Sigmoid colon (tissue), 7 donors: ENCODE results near the gene FAM98B. TPM values are rescaled to one million over a fixed set of nuclear protein-coding genes. Genes with fewer than 3 reads are reported as not detected.

ENCODE experiments used
- DNase-seq: peaks from one replicate; pipeline ENCODE4 v3.0.0-alpha.2; 2019
- H3K27ac ChIP-seq, 4 donors: fragments of 200-600 bp; sonication (generic); one replicate each; pipeline ENCODE4 v1.5.1; 2016 to 2019; ENCODE audit warnings: mild to moderate bottlenecking in 1 of 4
- H3K27me3 ChIP-seq, 3 donors: fragments of 200-600 bp; sonication (generic); one replicate each; pipeline ENCODE4 v1.5.1; 2019; ENCODE audit warnings: mild to moderate bottlenecking in 1 of 3
- H3K36me3 ChIP-seq, 4 donors: fragments of 200-600 bp; sonication (generic); one replicate each; pipeline ENCODE4 v1.5.1; 2016 to 2019
- H3K4me1 ChIP-seq, 4 donors: fragments of 200-600 bp; sonication (generic); one replicate each; pipeline ENCODE4 v1.5.1; 2017 to 2019
- H3K4me3 ChIP-seq, 4 donors: fragments of 200-600 bp; sonication (generic); one replicate each; pipeline ENCODE4 v1.5.1; 2017 to 2019; ENCODE audit warnings: mild to moderate bottlenecking in 2 of 4, moderate library complexity in 1 of 4
- H3K9me3 ChIP-seq, 4 donors: fragments of 200-600 bp in 3 of 4; sonication (generic) in 3 of 4; one replicate each; pipeline versions ENCODE4 v1.5.1 to v1.6.1; 2013 to 2019
- CTCF ChIP-seq, 4 experiments: fragments of 450-650 bp in 3 of 4; fragments of 200-600 bp in 1 of 4; IDR thresholded peaks; one replicate each; pipeline ENCODE4 v1.5.1; 2016 to 2019; ENCODE audit warnings: antibody characterized with exemption in 4 of 4, mild to moderate bottlenecking in 3 of 4, moderate library complexity in 2 of 4
- EP300 ChIP-seq, 4 donors: sonication (generic); formaldehyde crosslinking; IDR thresholded peaks; one replicate each; pipeline ENCODE4 v1.6.1; 2017; ENCODE audit warnings: antibody characterized with exemption in 4 of 4
- POLR2A ChIP-seq, 2 donors: fragments of 450-650 bp; IDR thresholded peaks; one replicate each; pipeline ENCODE4 v1.6.1; 2016; ENCODE audit warnings: antibody characterized with exemption in 2 of 2, mild to moderate bottlenecking in 2 of 2, moderate library complexity in 2 of 2
- POLR2AphosphoS5 ChIP-seq, 4 donors: sonication (generic); formaldehyde crosslinking; IDR thresholded peaks; one replicate each; pipeline ENCODE4 v1.6.1; 2017; ENCODE audit warnings: antibody characterized with exemption in 4 of 4
- WGBS, 2 donors: extraction: QIAGEN DNeasy Blood & Tissue Kit; methylation state at CpG; one replicate each; pipeline ENCODE4 v1.1.7; 2013; 5-methylcytosine and 5-hydroxymethylcytosine counted together
- intact Hi-C: fragments of 100-400 bp; cut with DNase I; formaldehyde crosslinking; loops from one replicate; pipeline ENCODE4 v1.15.1; 2023
- polyA plus RNA-seq, 3 donors: library from polyadenylated mRNA; stranded (reverse); fragments of 200-250 nt; gene quantifications; one replicate each; pipeline ENCODE4 v1.2.3, GENCODE V29; 2013
- total RNA-seq, 4 donors: library from RNA; depleted of rRNA; stranded (reverse); fragments of >200 nt; gene quantifications; one replicate each; pipeline ENCODE4 v1.1.0, GENCODE V29; 2016
- donor health status: healthy with polysubstance abuse.
- donor health status: Bipolar disorder and iron deficiency.
- donor health status: healthy.

FAM98B gene
- total and polyA plus RNA-seq, 7 donors = 10.9 to 16.6 (median 12.5) TPM

DNA sequence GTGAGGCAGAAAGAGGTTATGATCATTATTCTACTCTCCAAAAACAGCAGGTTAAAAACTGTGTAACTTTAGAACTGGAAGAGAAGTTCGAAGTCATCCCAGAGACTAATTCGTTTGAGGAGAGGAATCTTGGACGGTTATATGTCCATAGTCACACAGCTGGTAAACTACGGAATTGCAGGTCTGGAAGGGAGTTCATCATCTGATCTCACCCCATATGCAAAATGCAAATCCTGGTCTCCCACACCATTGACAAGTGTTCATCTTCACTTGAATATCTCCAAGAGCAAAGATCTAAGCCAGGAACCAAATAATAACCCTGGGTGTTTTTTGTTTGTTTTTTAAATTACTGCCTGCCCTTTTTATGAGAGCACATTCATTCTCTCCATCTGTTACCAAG, 53.1 kb downstream of the FAM98B start:
- no peak for DNase-seq
- Histone ChIP-seq H3K9me3 (no peaks in the 10 kb centered on the region), H3K27me3 (peaks cover 0 to 12% (median 0%) of the 10 kb centered on the region in 3 donors), H3K27ac (no peak overlapping the region), H3K36me3 (no peaks in the 10 kb centered on the region), H3K4me3 (no peak overlapping the region), H3K4me1 (no peaks in the 10 kb centered on the region)
- 59 to 67% methylated on average over 4 of the region's 4 CpGs for WGBS, 2 donors
- no peak for TF ChIP-seq EP300 (IDR thresholded peaks at IDR 0.05)
- TF ChIP-seq CTCF (IDR thresholded peaks at IDR 0.05) = no peak
- TF ChIP-seq POLR2A (IDR thresholded peaks at IDR 0.05) = no peak
- TF ChIP-seq POLR2AphosphoS5 (IDR thresholded peaks at IDR 0.05) = no peak
- intact Hi-C loops = no loop called here

DNA sequence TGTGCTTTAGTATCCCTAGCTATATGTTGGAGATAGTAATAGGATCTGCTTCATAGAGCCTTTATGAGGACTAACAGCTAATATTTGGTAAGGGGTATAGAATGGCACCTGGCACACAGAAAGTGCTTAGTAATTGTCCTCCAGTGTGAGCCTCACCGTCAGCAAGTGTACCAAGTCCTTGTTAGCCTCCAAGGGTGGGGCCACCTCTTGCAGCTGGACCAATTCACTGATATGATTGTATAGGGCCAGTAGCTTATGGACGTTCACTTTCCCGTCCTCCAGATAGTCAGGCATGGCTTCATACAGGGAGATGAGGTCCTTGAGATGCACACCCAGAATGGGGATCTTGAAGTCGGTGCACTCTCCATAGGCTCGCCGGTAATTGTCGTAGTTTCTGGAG, 53.6 kb downstream of the FAM98B start:
- WGBS, 2 donors = 66 to 86% methylated on average over 7 of the region's 7 CpGs
- no peaks in the 10 kb centered on the region for H3K36me3 ChIP-seq
- no peak overlapping the region for H3K4me3 ChIP-seq

DNA sequence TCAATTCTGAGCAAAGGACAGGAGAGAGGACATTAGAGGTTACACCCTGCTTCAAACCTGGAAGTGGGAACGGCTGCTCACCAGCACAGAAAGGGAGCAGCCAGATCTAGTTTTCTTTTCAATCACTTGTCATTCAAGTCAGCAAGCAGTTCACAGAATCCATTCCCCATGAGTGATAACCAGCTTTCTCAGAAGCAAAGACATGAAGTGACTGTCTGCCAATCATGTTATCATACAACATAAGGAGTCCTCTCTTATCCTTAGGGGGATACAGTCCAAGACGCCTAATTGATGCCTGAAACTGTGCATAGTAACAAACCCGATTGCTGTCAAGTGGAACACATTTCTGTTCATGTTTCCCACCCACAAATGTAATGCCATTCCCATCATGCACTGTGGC, 54.7 kb downstream of the FAM98B start:
- Histone ChIP-seq H3K4me3 (no peak overlapping the region), H3K27ac (no peak overlapping the region), H3K9me3 (no peaks in the 10 kb centered on the region), H3K36me3 (no peaks in the 10 kb centered on the region), H3K4me1 (no peaks in the 10 kb centered on the region), H3K27me3 (peaks cover 0 to 20% (median 9%) of the 10 kb centered on the region in 3 donors)
- intact Hi-C loops = no loop called here
- TF ChIP-seq POLR2AphosphoS5 (IDR thresholded peaks at IDR 0.05) (no peak), POLR2A (IDR thresholded peaks at IDR 0.05) (no peak), CTCF (IDR thresholded peaks at IDR 0.05) (no peak), EP300 (IDR thresholded peaks at IDR 0.05) (no peak)
- WGBS, 2 donors = 73 to 77% methylated on average over 3 of the region's 3 CpGs
- no peak for DNase-seq

More for the DNA sequence above, 53.6 kb downstream of the FAM98B start:
- H3K27ac ChIP-seq = no peak overlapping the region
- no peak for TF ChIP-seq CTCF (IDR thresholded peaks at IDR 0.05)
- no peak for TF ChIP-seq POLR2AphosphoS5 (IDR thresholded peaks at IDR 0.05)
- TF ChIP-seq POLR2A (IDR thresholded peaks at IDR 0.05) = no peak
- TF ChIP-seq EP300 (IDR thresholded peaks at IDR 0.05) = no peak
- H3K4me1 ChIP-seq = no peaks in the 10 kb centered on the region
- intact Hi-C loops = no loop called here
- no peak for DNase-seq
- no peaks in the 10 kb centered on the region for H3K9me3 ChIP-seq
- peaks cover 0 to 18% (median 5%) of the 10 kb centered on the region in 3 donors for H3K27me3 ChIP-seq

DNA sequence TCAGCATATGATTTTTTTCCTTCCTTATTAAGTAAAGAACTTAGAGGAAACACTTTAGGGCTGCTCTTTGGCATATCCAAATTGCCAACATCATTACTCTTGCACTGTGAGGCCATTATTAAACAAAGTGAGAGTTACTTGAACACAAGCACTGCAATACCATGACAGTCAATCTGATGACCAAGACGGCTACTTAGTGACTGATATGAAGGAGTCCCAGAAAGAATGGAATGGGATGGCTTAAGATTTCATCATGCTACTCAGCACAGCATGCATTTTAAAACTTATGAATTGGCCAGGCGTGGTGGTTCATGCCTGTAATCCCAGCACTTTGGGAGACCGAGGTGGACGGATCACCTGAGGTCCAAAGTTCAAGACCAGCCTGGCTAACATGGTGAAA, 55.2 kb downstream of the FAM98B start:
- 65 to 91% methylated on average over 4 of the region's 4 CpGs for WGBS, 2 donors
- intact Hi-C loops = no loop called here
- Histone ChIP-seq H3K27ac (no peak overlapping the region), H3K4me3 (no peak overlapping the region), H3K27me3 (peaks cover 0 to 25% (median 9%) of the 10 kb centered on the region in 3 donors), H3K36me3 (no peaks in the 10 kb centered on the region), H3K4me1 (no peaks in the 10 kb centered on the region), H3K9me3 (no peaks in the 10 kb centered on the region)
- DNase-seq = no peak
- TF ChIP-seq EP300 (IDR thresholded peaks at IDR 0.05) (no peak), POLR2A (IDR thresholded peaks at IDR 0.05) (no peak), POLR2AphosphoS5 (IDR thresholded peaks at IDR 0.05) (no peak), CTCF (IDR thresholded peaks at IDR 0.05) (no peak)

DNA sequence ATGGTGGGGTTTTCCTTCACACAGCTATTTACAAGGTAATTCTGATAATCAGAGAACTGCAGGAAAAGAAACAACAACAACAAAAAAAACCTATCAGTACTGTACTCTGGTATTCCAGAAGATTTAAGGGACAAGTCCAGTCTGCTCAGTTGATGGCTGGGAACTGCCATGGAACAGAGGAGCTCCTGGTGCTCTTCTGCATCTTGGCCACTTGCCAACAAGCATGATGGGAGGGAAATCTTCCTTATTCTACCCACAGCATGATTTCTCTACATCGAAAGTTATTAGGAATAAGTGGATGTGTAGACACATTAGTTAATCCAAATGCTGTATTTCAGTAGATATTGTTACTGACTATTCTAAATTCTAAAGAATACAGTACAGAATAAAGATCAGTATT, 59.0 kb downstream of the FAM98B start:
- no peaks in the 10 kb centered on the region for H3K4me1 ChIP-seq
- H3K36me3 ChIP-seq = no peaks in the 10 kb centered on the region
- peaks cover 0 to 53% (median 18%) of the 10 kb centered on the region in 3 donors for H3K27me3 ChIP-seq
- TF ChIP-seq EP300 (IDR thresholded peaks at IDR 0.05) (no peak), POLR2A (IDR thresholded peaks at IDR 0.05) (no peak), CTCF (IDR thresholded peaks at IDR 0.05) (no peak), POLR2AphosphoS5 (IDR thresholded peaks at IDR 0.05) (no peak)
- intact Hi-C loops = no loop called here
- no peak overlapping the region for H3K27ac ChIP-seq
- WGBS, 2 donors = 88 to 94% methylated on average over 1 of the region's 1 CpG
- no peaks in the 10 kb centered on the region for H3K9me3 ChIP-seq
- no peak for DNase-seq
- no peak overlapping the region for H3K4me3 ChIP-seq
